Panc1 (cell line): ENCODE measurements around the gene ZNF385C.

Experiments
- CTCF ChIP-seq: fragments of 450-650 bp; IDR thresholded peaks from 2 replicates; pipeline ENCODE4 v1.5.1; 2017; ENCODE audit warnings: mild to moderate bottlenecking
- POLR2AphosphoS5 ChIP-seq: IDR thresholded peaks from 2 replicates; pipeline ENCODE4 v1.6.1; 2012; ENCODE audit warnings: mild to moderate bottlenecking, low read depth, low read length, moderate library complexity
- REST ChIP-seq, 2 experiments: IDR thresholded peaks; 2 replicates each; pipeline ENCODE4 v1.6.1; 2011 to 2012; ENCODE audit warnings: low read depth in 2 of 2, control low read depth in 1 of 2, low read length in 1 of 2, mild to moderate bottlenecking in 1 of 2, moderate library complexity in 1 of 2; ENCODE audit not compliant: insufficient read depth in 1 of 2
- SIN3A ChIP-seq: IDR thresholded peaks from 2 replicates; pipeline ENCODE4 v1.6.1; 2012; ENCODE audit warnings: low read depth, mild to moderate bottlenecking, low read length, moderate library complexity, borderline replicate concordance; ENCODE audit not compliant: insufficient read depth

- TF ChIP-seq POLR2AphosphoS5 (no peak), CTCF (no peak), REST (IDR thresholded peaks at IDR 0.05; ENCODE audit: insufficient read depth in 1 of 2, low read depth in 2 of 2, low read length in 1 of 2) (no peak), SIN3A (no peak)
Observed at GRCh38 chr17:42045719-42046118, 52.6 kb downstream of the ZNF385C start.
